Fibroblast of gingiva (primary cell): ENCODE measurements around the gene MRPL36.

ENCODE experiments used
- DNase-seq: peaks from one replicate; pipeline ENCODE4 v3.0.0-alpha.2; 2011; ENCODE audit warnings: low read depth

The MRPL36 gene

GRCh38 chr5:1764606-1764960 is 35.1 kb downstream of the MRPL36 start:
- no peak for DNase-seq

DNA sequence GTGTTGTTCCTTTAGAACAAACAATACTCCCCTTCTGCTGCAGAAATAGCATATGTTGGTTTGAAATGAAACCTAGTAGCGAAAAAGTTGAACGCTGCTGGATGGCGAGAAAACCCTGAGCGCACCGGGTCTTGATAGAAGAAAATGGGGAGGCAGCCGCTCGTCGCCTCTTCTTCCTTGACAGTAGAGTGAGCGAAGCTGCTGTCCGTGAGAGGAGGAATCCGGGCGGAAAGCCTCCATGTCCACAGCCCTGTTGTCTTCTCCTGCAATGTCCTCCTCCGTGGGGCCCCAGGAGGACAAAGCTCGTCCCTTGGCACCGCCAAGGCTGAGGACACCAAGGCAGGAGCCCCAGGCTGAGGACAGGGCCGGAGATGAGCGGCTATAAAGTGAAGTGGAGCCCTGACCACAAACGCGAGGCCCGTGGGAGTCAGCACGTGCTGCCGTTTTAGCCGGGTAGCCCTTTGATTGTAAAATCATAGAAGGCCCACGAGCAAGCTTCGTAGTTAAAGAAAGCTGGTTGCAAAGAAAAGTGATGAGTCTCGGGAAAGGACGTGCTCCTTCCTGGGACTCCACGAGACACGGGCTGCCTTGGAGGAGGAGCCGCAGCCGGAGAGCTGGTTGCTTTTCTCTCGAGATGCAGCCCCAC is 35.6 kb downstream of the MRPL36 start:
- DNase-seq, result no peak

DNA sequence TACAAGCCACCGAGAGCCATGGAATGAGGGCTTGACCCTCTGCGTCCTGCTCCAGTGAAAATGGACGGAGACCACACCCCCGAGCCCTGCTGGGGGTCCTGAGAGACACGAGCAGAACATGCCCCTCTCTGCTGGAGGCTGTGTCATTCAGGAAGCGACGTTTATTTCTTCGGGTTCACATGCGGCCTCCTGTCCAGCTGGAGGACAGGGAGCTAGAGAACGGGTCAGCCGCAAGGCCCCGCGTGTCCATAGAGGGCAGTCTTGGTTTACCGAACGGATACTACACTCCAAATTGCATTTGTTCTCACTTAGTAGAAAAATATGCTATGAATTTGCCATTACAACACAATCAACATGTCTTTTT is 36.1 kb downstream of the MRPL36 start:
- DNase-seq, result peak; percentile 81

GRCh38 chr5:1762883-1763547 is 36.6 kb downstream of the MRPL36 start:
- DNase-seq, result no peak

- DNase-seq, result no peak
Observed at GRCh38 chr5:1762121-1762882, 37.3 kb downstream of the MRPL36 start.

DNA sequence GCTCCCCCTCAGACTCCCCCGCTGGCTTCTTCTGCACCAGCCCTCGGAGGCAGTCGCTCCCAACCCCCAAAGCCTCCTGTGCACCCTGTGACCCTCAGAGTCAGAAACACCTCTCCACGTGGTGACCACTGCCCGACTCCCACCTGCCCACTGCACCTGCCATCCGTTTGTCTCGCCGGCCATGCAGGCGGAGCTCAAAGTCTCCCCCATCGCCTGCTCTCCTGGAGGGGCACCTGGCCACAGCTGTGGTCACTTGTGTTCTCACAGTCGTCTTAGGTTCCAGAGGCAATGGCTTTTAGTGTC is 38.2 kb downstream of the MRPL36 start:
- DNase-seq, result no peak

DNA sequence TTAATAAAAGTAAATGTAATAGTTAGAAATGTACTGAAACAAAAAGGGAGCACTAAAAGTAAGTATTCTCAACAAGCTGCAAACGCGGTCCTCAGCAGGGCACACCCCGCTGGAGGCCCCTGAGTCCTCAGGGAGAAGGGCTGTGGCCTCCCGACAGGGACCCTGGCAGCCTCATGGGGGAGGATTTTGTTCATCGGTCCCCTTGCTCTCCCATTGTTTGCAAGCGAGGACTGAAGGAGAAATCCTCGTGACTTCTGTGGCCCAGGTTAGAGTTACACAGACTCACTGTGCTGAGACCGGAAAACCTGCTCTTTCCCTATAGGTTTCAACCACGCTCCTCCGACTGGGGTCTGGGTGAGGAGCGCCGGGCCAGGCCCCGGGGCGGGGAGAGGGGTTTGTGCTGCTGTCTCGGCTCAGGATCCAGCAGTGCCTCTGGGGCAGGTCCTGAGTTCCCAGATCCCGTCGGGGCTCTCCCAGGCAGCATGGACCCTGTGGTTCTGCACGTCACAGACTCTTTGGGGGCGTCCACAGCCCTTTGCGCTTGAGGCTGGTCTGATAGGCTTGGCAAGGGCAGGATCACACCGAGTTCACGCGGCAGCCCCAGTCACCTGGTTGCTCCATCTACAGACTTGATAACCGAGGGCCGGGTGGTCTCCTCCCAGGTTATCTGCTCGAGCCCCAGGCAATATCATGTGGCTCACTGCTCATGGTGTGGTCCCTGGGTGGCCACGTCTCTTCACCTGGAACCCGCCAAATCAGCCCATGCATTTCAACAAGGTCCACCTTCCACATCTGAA is 38.8 kb downstream of the MRPL36 start:
- no peak for DNase-seq

DNA sequence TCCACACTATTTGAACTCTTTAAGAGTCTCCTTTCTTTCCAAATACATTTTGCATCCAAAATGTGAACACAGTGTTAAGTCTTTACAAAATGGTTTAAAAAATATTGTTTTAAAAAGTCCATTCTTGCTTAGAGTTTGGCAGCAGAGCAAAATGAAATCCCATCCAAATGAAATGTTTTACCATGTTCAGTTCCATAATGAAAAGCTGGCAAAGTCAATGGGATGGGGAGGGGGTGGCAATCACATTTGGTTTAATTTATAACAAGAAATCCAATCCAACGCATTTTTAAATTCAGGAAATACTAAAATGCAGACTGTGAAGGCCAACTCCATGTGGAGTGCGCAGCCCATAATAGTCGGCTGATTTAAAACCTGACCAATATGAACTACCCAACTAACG is 39.4 kb downstream of the MRPL36 start:
- DNase-seq, result no peak

DNA sequence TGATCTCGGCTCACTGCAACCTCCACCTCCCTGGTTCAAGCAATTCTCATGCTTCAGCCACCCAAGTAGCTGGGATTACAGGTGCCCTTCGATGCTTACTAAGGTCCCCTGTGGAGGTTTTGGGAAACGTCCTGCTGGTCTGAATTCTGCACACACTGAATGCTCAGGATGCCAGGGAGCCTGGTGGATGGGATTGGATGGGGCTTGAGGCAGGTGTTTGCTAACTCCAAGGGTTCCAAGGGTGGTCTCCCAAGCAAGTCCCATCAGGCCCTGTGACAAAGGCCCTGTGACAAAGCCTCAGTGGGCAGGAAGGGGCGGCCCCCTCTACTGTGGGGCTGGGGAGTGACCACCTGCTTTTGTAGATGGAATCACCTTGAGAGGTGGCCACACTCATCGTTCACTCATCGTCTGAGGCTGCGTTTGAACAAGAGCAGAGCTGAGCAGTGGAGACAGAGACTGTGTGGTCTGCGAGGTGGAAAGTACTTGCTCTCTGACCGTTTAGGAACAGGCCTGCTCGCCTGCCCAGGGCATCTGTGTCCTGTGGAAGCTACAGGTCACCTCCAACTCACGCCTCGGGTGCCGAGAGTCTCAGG is 40.2 kb downstream of the MRPL36 start:
- DNase-seq, result no peak

- DNase-seq, result no peak
Observed at GRCh38 chr5:1758574-1758973, 41.1 kb downstream of the MRPL36 start.

- no peak for DNase-seq
Observed at GRCh38 chr5:1757511-1757910, 42.1 kb downstream of the MRPL36 start.

DNA sequence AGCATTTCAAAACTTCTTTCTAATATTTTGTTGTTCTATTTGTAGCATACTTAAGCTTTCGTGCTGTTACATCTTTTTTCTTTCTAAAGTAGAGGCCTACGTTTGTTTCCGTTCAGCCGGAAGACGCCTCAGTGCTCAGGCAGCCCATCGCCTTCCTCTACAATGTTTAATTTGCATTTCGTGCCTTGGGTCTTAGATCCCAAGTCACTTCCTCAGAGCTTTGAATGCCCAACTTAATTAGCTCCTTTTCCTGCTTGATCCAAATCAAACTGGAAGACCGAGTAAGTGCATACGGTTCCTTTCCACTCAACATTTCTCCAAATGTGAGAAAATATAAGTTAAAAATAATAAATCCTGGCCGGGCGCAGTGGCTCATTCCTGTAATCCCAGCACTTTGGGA is 43.2 kb downstream of the MRPL36 start:
- no peak for DNase-seq

DNA sequence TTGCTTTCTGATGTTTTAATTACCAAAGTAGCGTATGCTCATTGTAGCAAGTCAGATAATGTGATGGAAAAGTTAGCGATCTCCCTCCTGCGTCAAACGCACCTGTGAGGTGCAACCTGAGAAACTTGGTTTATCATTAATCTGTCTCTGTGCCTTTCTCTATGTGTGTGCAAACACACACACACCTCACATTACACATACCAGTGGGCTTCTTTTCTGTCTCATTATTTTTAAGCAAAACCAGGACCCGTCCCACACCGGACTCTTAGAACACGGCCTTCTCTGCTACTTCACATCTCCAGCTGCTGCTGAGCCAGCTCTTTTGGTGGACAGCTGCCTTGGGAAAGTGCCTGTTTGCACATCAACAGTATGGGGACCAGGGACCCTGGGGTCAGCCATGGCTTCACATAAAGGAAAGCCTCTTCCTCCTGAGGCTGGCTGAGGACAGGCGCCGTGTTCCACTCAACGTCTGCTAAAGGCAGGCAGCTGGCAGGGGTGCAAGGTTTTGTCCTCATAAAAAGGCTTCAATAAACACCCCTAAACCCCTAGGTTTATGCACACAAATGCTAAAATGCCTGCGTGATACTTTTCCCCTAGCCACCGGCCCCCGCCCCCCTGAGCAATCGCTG is 44.2 kb downstream of the MRPL36 start:
- no peak for DNase-seq

DNA sequence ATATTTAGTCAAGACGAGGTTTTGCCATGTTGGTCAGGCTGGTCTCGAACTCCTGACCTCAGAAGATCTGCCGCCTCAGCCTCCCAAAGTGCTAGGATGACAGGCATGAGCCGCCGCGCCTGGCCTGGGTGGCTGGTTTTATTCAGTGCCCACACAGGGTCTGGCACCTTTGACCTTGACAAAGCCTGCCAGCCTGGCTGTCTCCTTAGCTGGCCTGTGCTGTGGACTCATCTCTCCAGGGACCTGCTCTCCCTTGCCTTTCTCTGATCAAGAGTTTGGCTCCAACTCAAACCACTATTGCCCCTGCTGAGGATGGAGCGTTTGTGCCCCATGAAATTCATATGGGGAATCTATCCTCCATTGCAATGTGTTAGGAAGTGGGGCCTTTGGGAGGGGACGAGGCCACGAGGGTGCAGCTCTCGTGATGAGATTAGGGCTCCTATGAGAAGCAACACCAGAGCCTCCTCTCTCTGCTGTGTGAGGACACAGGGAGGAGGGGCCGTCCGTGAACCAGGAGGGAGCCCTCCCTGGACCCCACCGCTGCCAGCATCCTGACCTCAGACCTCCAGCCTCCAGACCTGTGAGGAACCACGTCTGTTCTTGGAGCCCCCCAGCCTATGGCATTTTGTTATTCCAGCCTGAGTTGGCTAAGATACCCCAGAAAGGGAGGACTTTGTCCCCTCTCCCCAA is 45.0 kb downstream of the MRPL36 start:
- DNase-seq, result no peak

DNA sequence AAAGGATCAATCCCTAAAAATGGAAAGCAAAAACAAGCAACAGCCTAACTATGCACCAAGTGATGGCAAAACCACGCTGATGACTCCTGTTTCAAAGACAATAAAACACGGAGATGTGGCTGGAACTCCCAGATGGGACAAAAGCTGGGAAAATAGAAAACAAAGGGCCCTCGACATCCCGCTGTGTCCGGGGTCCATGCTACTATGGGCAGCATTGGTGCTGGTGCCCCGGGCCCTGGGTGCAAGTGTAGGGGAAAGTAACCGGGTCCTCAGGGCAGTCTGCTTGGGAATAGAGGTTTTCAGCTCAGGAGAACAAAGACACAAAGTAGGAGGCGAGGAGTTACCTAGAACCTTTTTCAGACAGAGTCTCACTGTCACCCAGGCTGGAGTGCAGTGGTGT is 46.1 kb downstream of the MRPL36 start:
- DNase-seq, result no peak

DNA sequence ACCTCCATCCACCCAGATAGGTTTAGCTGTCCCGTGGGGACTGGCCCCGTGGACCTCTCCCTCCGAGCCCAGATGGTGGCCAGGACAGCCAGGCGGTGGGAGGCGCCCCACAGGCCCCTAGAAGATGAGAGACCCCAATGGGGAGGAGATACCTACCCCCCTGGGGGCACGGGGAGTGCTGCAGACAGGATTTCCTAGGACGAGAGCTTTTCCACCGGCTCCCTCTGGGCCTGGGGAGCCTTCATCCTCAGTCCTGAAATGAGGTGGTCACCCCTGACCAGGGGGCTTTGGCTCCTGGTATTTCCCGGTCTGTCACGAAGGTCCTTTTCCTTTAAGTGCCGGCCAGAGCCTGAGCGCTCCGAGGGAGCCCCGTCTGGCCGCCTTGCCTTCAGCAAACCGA is 46.8 kb downstream of the MRPL36 start:
- DNase-seq, result no peak

DNA sequence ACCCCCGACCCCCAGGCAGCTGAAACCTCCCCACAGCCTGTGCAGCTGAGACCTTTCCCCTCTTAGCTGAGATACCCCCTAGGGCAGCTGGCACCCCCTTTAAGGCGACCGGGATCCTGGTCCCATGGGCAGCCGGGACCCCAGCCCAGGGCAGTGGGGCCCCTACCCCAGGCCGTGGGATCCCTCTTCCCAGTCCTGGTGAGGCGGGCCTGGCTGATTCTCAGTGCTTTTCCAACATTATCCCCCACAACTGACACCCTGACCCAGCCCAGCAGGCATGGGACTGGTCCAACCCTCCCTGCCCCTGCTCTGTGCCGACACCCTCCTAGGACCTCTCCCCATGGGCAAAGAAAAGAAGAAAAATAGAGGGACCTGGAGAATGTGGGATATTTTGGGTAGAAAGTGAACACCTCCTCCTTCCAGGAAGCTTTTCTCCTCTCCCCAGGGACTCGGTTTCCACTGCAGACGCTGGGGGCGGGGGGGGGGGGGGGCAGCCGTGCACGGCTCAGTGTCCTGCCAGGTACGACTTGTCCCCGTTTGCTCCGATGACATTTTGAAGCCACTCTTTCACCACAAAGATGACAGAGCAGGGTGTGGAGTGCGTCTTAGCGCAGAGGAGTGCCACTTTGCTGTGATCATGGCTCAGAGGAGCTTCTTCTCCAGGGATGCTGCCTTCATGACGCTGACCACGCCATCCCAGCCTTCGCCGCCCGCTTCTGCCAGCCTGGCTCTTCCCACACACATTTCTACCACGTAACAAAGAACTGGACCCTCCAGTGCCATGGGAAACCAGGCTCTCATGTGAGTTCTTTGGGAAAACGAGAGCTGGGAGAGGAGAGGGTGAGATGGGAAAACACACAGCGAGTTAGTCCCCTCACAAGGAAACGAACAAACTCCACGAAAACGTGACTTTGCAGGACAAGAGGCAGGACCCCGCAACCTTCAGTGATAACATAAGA is 47.5 kb downstream of the MRPL36 start:
- DNase-seq, result no peak

GRCh38 chr5:1751026-1751863 is 48.4 kb downstream of the MRPL36 start:
- DNase-seq, result no peak

- DNase-seq, result no peak
Observed at GRCh38 chr5:1750469-1750868, 49.2 kb downstream of the MRPL36 start.
